HG03196 (cell line): Measurements from ENCODE around the gene GRID1.
"Not testable (repeated sequence)": the region's sequence is repeated elsewhere in the genome, so short reads cannot be mapped to it uniquely, and the experiment has no call there.

Experiments
- ATAC-seq: cut with Tn5 transposase; IDR thresholded peaks from one replicate; pipeline ENCODE4 v1.9.1; 2021; ENCODE audit not compliant: unreplicated experiment

GRID1 gene

GRCh38 chr10:86392723-86393094 lies 26.1 kb upstream of the GRID1 start:
- ATAC-seq = peak; percentile 67

- no peak for ATAC-seq
Measured at GRCh38 chr10:86391986-86392722, 25.6 kb upstream of the GRID1 start.

GRCh38 chr10:86391236-86391840 lies 24.7 kb upstream of the GRID1 start:
- no peak for ATAC-seq

GRCh38 chr10:86390337-86391120 lies 23.9 kb upstream of the GRID1 start:
- ATAC-seq = no peak

GRCh38 chr10:86389441-86390193 lies 23.0 kb upstream of the GRID1 start:
- ATAC-seq = peak; percentile 62

GRCh38 chr10:86389109-86389440 lies 22.5 kb upstream of the GRID1 start:
- ATAC-seq = not testable (repeated sequence)

GRCh38 chr10:86388119-86388704 lies 21.6 kb upstream of the GRID1 start:
- no peak for ATAC-seq

- no peak for ATAC-seq
Measured at GRCh38 chr10:86387178-86387794, 20.7 kb upstream of the GRID1 start.

- no peak for ATAC-seq
Measured at GRCh38 chr10:86385806-86386205, 19.2 kb upstream of the GRID1 start.

- ATAC-seq = no peak
Measured at GRCh38 chr10:86377797-86378146, 11.2 kb upstream of the GRID1 start.

GRCh38 chr10:86376852-86377796 lies 10.5 kb upstream of the GRID1 start:
- peak; percentile 86 for ATAC-seq

- ATAC-seq = no peak
Measured at GRCh38 chr10:86376403-86376802, 9.8 kb upstream of the GRID1 start.

- ATAC-seq = no peak
Measured at GRCh38 chr10:86375204-86375603, 8.6 kb upstream of the GRID1 start.

- no peak for ATAC-seq
Measured at GRCh38 chr10:86374664-86375063, 8.1 kb upstream of the GRID1 start.

- ATAC-seq = no peak
Measured at GRCh38 chr10:86373828-86374227, 7.2 kb upstream of the GRID1 start.

- no peak for ATAC-seq
Measured at GRCh38 chr10:86373251-86373650, 6.7 kb upstream of the GRID1 start.

- ATAC-seq = no peak
Measured at GRCh38 chr10:86372784-86373239, 6.2 kb upstream of the GRID1 start.

GRCh38 chr10:86372119-86372783 lies 5.7 kb upstream of the GRID1 start:
- no peak for ATAC-seq

GRCh38 chr10:86371691-86372090 lies 5.1 kb upstream of the GRID1 start:
- no peak for ATAC-seq
